ENCODE measurements around the gene IQCF5. TPM values are rescaled to one million over a fixed set of nuclear protein-coding genes. Genes with fewer than 3 reads are reported as not detected.

IQCF5 gene
- total and polyA plus RNA-seq, 3 experiments from 2014 or later: not detected

Other genes with a start within 250 kb of the IQCF5 start
- 10 to 100 TPM; 48.2 to 52.3 TPM for gene TEX264, start 204.3 kb downstream of the IQCF5 start, total RNA-seq
- 110 TPM for gene TEX264, start 204.3 kb downstream of the IQCF5 start, polyA plus RNA-seq
- gene GRM2, start 168.5 kb downstream of the IQCF5 start, total RNA-seq: under 1 TPM; 0.59 to 0.62 TPM
- gene GRM2, start 168.5 kb downstream of the IQCF5 start, polyA plus RNA-seq: 0.10 TPM
- not detected for gene IQCF6, start 96.4 kb downstream of the IQCF5 start, total RNA-seq
- gene IQCF6, start 96.4 kb downstream of the IQCF5 start, polyA plus RNA-seq: not detected
- not detected for gene IQCF2, start 14.0 kb downstream of the IQCF5 start, total RNA-seq
- not detected for gene IQCF2, start 14.0 kb downstream of the IQCF5 start, polyA plus RNA-seq
- gene IQCF1, start 27.8 kb upstream of the IQCF5 start, total RNA-seq: not detected
- gene IQCF1, start 27.8 kb upstream of the IQCF5 start, polyA plus RNA-seq: not detected
- gene RRP9, start 66.3 kb upstream of the IQCF5 start, total RNA-seq: 10 to 100 TPM; 82.7 to 87.0 TPM
- gene RRP9, start 66.3 kb upstream of the IQCF5 start, polyA plus RNA-seq: 25.3 TPM
- 10 to 100 TPM in 1 of 2 experiments, 1 to 10 TPM in 1; 9.5 to 11.5 TPM for gene PARP3, start 66.8 kb upstream of the IQCF5 start, total RNA-seq
- 5.9 TPM for gene PARP3, start 66.8 kb upstream of the IQCF5 start, polyA plus RNA-seq
- not detected for gene GPR62, start 79.8 kb upstream of the IQCF5 start, total RNA-seq
- gene GPR62, start 79.8 kb upstream of the IQCF5 start, polyA plus RNA-seq: not detected
- 10 to 100 TPM in 1 of 2 experiments, 1 to 10 TPM in 1; 9.7 to 12.5 TPM for gene PCBP4, start 91.9 kb upstream of the IQCF5 start, total RNA-seq
- 12.5 TPM for gene PCBP4, start 91.9 kb upstream of the IQCF5 start, polyA plus RNA-seq
- 10 to 100 TPM; 56.1 to 56.7 TPM for gene ABHD14B, start 98.4 kb upstream of the IQCF5 start, total RNA-seq
- gene ABHD14B, start 98.4 kb upstream of the IQCF5 start, polyA plus RNA-seq: 97.2 TPM
- gene ABHD14A, start 99.5 kb upstream of the IQCF5 start, total RNA-seq: 10 to 100 TPM; 14.4 to 16.0 TPM
- 117 TPM for gene ABHD14A, start 99.5 kb upstream of the IQCF5 start, polyA plus RNA-seq
- 10 to 100 TPM; 46.1 to 49.0 TPM for gene ACY1, start 107.9 kb upstream of the IQCF5 start, total RNA-seq
- gene ACY1, start 107.9 kb upstream of the IQCF5 start, polyA plus RNA-seq: 13.8 TPM
- 1,000 to 10,000 TPM; 1,367 to 1,382 TPM for gene RPL29, start 120.3 kb upstream of the IQCF5 start, total RNA-seq
- gene RPL29, start 120.3 kb upstream of the IQCF5 start, polyA plus RNA-seq: 1,261 TPM
- gene DUSP7, start 181.0 kb upstream of the IQCF5 start, total RNA-seq: 10 to 100 TPM; 26.3 to 27.2 TPM
- gene DUSP7, start 181.0 kb upstream of the IQCF5 start, polyA plus RNA-seq: 7.2 TPM